ENCODE results near the gene SERINC5. TPM values are rescaled to one million over a fixed set of nuclear protein-coding genes. Genes with fewer than 3 reads are reported as not detected.
"Not testable (repeated sequence)": the region's sequence is repeated elsewhere in the genome, so short reads cannot be mapped to it uniquely, and the experiment has no call there.

Gene SERINC5
- total and polyA plus RNA-seq, 7 donors: 0.70 to 8.6 (median 2.7) TPM

GRCh38 chr5:80275347-80275746 lies 19.5 kb upstream of the SERINC5 start:
- Histone ChIP-seq H3K27me3 (ENCODE audit: insufficient read depth in 3 of 3, low read length in 2 of 3) (no peaks in the 10 kb centered on the region), H3K36me3 (ENCODE audit: insufficient read depth in 1 of 2, low read depth in 1 of 2) (no peaks in the 10 kb centered on the region), H3K4me3 (no peak overlapping the region), H3K27ac (no peak overlapping the region), H3K9me3 (no peaks in the 10 kb centered on the region), H3K4me1 (no peaks in the 10 kb centered on the region)
- 72 to 82% (median 74%) methylated on average over 2 of the region's 2 CpGs for WGBS, 3 donors
- intact Hi-C loops (cut with DNase I): loop anchor here (2.0 to 5.0 kb wide), 2 partner anchors 183 kb away; no protein-coding TSS in a partner anchor
- DNase-seq (no peak), ATAC-seq (peak in 2 of 4 donors; percentile 64 to 77)
- TF ChIP-seq, protein P1, sequence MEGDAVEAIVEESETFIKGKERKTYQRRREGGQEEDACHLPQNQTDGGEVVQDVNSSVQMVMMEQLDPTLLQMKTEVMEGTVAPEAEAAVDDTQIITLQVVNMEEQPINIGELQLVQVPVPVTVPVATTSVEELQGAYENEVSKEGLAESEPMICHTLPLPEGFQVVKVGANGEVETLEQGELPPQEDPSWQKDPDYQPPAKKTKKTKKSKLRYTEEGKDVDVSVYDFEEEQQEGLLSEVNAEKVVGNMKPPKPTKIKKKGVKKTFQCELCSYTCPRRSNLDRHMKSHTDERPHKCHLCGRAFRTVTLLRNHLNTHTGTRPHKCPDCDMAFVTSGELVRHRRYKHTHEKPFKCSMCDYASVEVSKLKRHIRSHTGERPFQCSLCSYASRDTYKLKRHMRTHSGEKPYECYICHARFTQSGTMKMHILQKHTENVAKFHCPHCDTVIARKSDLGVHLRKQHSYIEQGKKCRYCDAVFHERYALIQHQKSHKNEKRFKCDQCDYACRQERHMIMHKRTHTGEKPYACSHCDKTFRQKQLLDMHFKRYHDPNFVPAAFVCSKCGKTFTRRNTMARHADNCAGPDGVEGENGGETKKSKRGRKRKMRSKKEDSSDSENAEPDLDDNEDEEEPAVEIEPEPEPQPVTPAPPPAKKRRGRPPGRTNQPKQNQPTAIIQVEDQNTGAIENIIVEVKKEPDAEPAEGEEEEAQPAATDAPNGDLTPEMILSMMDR (IDR thresholded peaks at IDR 0.05): peak; percentile 36

GRCh38 chr5:80270543-80270942 lies 14.7 kb upstream of the SERINC5 start:
- H3K9me3 ChIP-seq; DNase-seq; H3K27ac ChIP-seq; H3K27me3 ChIP-seq (ENCODE audit: insufficient read depth in 3 of 3, low read length in 2 of 3); H3K36me3 ChIP-seq (ENCODE audit: insufficient read depth in 1 of 2, low read depth in 1 of 2); H3K4me1 ChIP-seq; ATAC-seq; intact Hi-C loops (cut with DNase I); H3K4me3 ChIP-seq: not testable (repeated sequence)
- whole genome bisulfite sequencing, 3 donors: 81 to 95% (median 88%) methylated on average over 2 of the region's 2 CpGs

DNA sequence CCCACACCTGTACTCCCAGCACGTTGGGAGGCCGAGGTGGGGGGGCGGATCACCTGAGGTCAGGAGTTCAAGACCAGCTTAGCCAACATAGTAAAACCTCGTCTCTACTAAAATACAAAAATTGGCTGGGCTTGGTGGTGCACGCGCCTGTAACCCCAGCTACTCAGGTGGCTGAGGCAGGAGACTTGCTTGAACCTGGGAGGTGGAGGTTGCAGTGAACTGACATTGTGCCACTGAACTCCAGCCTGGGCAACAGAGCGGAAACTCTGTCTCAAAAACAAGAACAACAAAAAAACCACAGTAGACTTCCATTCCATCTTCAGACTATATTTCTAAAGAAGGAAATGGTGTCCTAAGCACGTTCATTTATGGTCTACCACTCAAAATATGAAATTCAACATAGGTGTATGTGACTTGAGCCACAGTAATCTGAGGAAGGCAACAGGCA lies 14.2 kb upstream of the SERINC5 start:
- no peaks in the 10 kb centered on the region for H3K9me3 ChIP-seq
- DNase-seq (no peak), ATAC-seq (no peak)
- 87 to 90% (median 89%) methylated on average over 8 of the region's 8 CpGs for WGBS, 3 donors
- H3K36me3 ChIP-seq (ENCODE audit: insufficient read depth in 1 of 2, low read depth in 1 of 2): no peaks in the 10 kb centered on the region
- no peak overlapping the region for H3K4me3 ChIP-seq
- H3K27me3 ChIP-seq (ENCODE audit: insufficient read depth in 3 of 3, low read length in 2 of 3): no peaks in the 10 kb centered on the region
- H3K27ac ChIP-seq: no peak overlapping the region
- H3K4me1 ChIP-seq: no peaks in the 10 kb centered on the region
- TF ChIP-seq, protein P1 (IDR thresholded peaks at IDR 0.05): no peak
- intact Hi-C loops (cut with DNase I): no loop called here

- H3K27ac ChIP-seq: no peak overlapping the region
- WGBS, 3 donors: 64 to 69% (median 68%) methylated on average over 5 of the region's 5 CpGs
- DNase-seq (no peak), ATAC-seq (no peak)
- no peaks in the 10 kb centered on the region for H3K4me1 ChIP-seq
- H3K27me3 ChIP-seq (ENCODE audit: insufficient read depth in 3 of 3, low read length in 2 of 3): no peaks in the 10 kb centered on the region
- intact Hi-C loops (cut with DNase I): no loop called here
- H3K4me3 ChIP-seq: no peak overlapping the region
- no peaks in the 10 kb centered on the region for H3K36me3 ChIP-seq (ENCODE audit: insufficient read depth in 1 of 2, low read depth in 1 of 2)
- H3K9me3 ChIP-seq: no peaks in the 10 kb centered on the region
- TF ChIP-seq, protein P1 (IDR thresholded peaks at IDR 0.05): no peak
These were observed 13.1 kb upstream of the SERINC5 start for GRCh38 chr5:80268916-80269315.

- Histone ChIP-seq H3K36me3 (ENCODE audit: insufficient read depth in 1 of 2, low read depth in 1 of 2) (no peaks in the 10 kb centered on the region), H3K9me3 (no peaks in the 10 kb centered on the region), H3K27me3 (ENCODE audit: insufficient read depth in 3 of 3, low read length in 2 of 3) (no peaks in the 10 kb centered on the region), H3K4me1 (no peaks in the 10 kb centered on the region), H3K4me3 (no peak overlapping the region), H3K27ac (no peak overlapping the region)
- intact Hi-C loops (cut with DNase I): no loop called here
- 64 to 76% (median 65%) methylated on average over 2 of the region's 2 CpGs for WGBS, 3 donors
- no peak for DNase-seq
- TF ChIP-seq, protein P1 (IDR thresholded peaks at IDR 0.05): no peak
- no peak for ATAC-seq
These were observed 10.7 kb upstream of the SERINC5 start for GRCh38 chr5:80266566-80266965.

Measured in psoas muscle (tissue), 8 donors.